GM23248 (cell line): ENCODE results near the gene FARS2.

Experiments
- EZH2 ChIP-seq: fragments of 200-600 bp; sonication (generic); IDR thresholded peaks from 2 replicates; pipeline ENCODE4 v1.6.1; 2018; ENCODE audit warnings: antibody characterized with exemption, mild to moderate bottlenecking; ENCODE audit not compliant: insufficient read depth, poor library complexity, severe bottlenecking
- EZH2phosphoT487 ChIP-seq: fragments of 200-600 bp; sonication (generic); IDR thresholded peaks from 2 replicates; pipeline ENCODE4 v1.6.1; 2018; ENCODE audit warnings: antibody characterized with exemption, moderate library complexity, mild to moderate bottlenecking, low read depth; ENCODE audit not compliant: insufficient read depth

GRCh38 chr6:5731435-5731834 is 470.1 kb downstream of the FARS2 start:
- TF ChIP-seq EZH2 (no peak), EZH2phosphoT487 (no peak)
